ENCODE measurements around the gene ORMDL3.

GRCh38 chr17:39934324-39934723 is 6.9 kb upstream of the ORMDL3 start:
- TF ChIP-seq CTCF (conservative IDR thresholded peaks at IDR 0.05; ENCODE audit: low read depth, low read length), result no peak
- TF ChIP-seq EZH2 (IDR thresholded peaks at IDR 0.05; ENCODE audit: borderline replicate concordance, low read depth, low read length, poor library complexity, severe bottlenecking), result no peak

All from A673 (cell line).